WTC11 (cell line): Measurements from ENCODE around the gene PLEKHA5. TPM values are rescaled to one million over a fixed set of nuclear protein-coding genes. Genes with fewer than 3 reads are reported as not detected.

Experiments
- ATAC-seq: fragments of 200-7000 bp; cut with Tn5 transposase; 2 replicates; pipeline ENCODE4 v1.10.0; 2021; ENCODE audit warnings: mild to moderate bottlenecking, moderate library complexity
- CTCF ChIA-PET: fragments of 300-600 bp; sonication (Branson Sonifier 250); formaldehyde crosslinking; loops from one replicate; lab custom pipeline; 2021; ENCODE audit warnings: antibody characterized with exemption; lab: Charles Lee
- POLR2A ChIA-PET: fragments of 350-600 bp; sonication (Branson Sonifier 250); formaldehyde crosslinking; loops from one replicate; lab custom pipeline; 2021; ENCODE audit warnings: antibody characterized with exemption; lab: Charles Lee
- DNase-seq: peaks from one replicate; pipeline ENCODE4 v3.0.0; 2021; ENCODE audit warnings: low spot score
- H3K27ac Mint-ChIP-seq: 2 replicates; pipeline ENCODE4 v1.8.0; 2021; ENCODE audit warnings: mixed read lengths
- H3K27me3 Mint-ChIP-seq: 2 replicates; pipeline ENCODE4 v1.8.0; 2021; ENCODE audit warnings: low read depth, mild to moderate bottlenecking, moderate library complexity, mixed read lengths
- H3K36me3 Mint-ChIP-seq: 2 replicates; pipeline ENCODE4 v1.8.0; 2021; ENCODE audit warnings: mixed read lengths
- H3K4me1 Mint-ChIP-seq: 2 replicates; pipeline ENCODE4 v1.8.0; 2022; ENCODE audit warnings: mixed read lengths
- H3K4me3 Mint-ChIP-seq: 2 replicates; pipeline ENCODE4 v1.8.0; 2021; ENCODE audit warnings: mild to moderate bottlenecking, moderate library complexity, mixed read lengths
- H3K9me3 Mint-ChIP-seq: 2 replicates; pipeline ENCODE4 v1.8.0; 2021; ENCODE audit warnings: mixed read lengths
- FOXJ3 ChIP-seq: sonication (generic); formaldehyde crosslinking; IDR thresholded peaks from 2 replicates; pipeline ENCODE4 v1.9.0; 2021; ENCODE audit warnings: missing genetic modification reagents, mild to moderate bottlenecking, borderline replicate concordance
- FOXP4 ChIP-seq: sonication (generic); formaldehyde crosslinking; IDR thresholded peaks from 2 replicates; pipeline ENCODE4 v1.8.0; 2022; ENCODE audit warnings: mild to moderate bottlenecking, missing genetic modification reagents
- GRHL2 ChIP-seq: fragments of 250-450 bp; sonication (Bioruptor Pico); IDR thresholded peaks from 2 replicates; pipeline ENCODE4 v1.8.0; 2022; ENCODE audit warnings: mild to moderate bottlenecking, moderate library complexity; ENCODE audit not compliant: insufficient replicate concordance, severe bottlenecking
- HMGA2 ChIP-seq: fragments of 250-450 bp; sonication (Bioruptor Pico); IDR thresholded peaks from 2 replicates; pipeline ENCODE4 v1.4.0; 2021; ENCODE audit warnings: mild to moderate bottlenecking, moderate library complexity
- IRF2 ChIP-seq: sonication (generic); formaldehyde crosslinking; IDR thresholded peaks from 2 replicates; pipeline ENCODE4 v1.8.0; 2022; ENCODE audit warnings: low read depth, missing genetic modification reagents, borderline replicate concordance
- NFATC4 ChIP-seq: fragments of 250-450 bp; sonication (Bioruptor Pico); IDR thresholded peaks from 2 replicates; pipeline ENCODE4 v1.9.0; 2021; ENCODE audit warnings: mild to moderate bottlenecking
- NFYB ChIP-seq: sonication (generic); formaldehyde crosslinking; conservative IDR thresholded peaks from 2 replicates; pipeline ENCODE4 v1.8.0; 2022; ENCODE audit warnings: low read depth, missing genetic modification reagents
- PREB ChIP-seq: sonication (generic); formaldehyde crosslinking; IDR thresholded peaks from 2 replicates; pipeline ENCODE4 v1.8.1; 2022; ENCODE audit warnings: mild to moderate bottlenecking, missing genetic modification reagents, moderate library complexity, borderline replicate concordance
- SOX15 ChIP-seq: fragments of 250-450 bp; sonication (Bioruptor Pico); IDR thresholded peaks from 2 replicates; pipeline ENCODE4 v1.9.0; 2021; ENCODE audit warnings: mild to moderate bottlenecking
- TP53 ChIP-seq: sonication (generic); formaldehyde crosslinking; IDR thresholded peaks from 2 replicates; pipeline ENCODE4 v1.8.1; 2023; ENCODE audit warnings: mild to moderate bottlenecking, missing genetic modification reagents
- ZNF219 ChIP-seq: sonication (generic); formaldehyde crosslinking; IDR thresholded peaks from 2 replicates; pipeline ENCODE4 v1.8.0; 2023; ENCODE audit warnings: missing genetic modification reagents, mild to moderate bottlenecking, borderline replicate concordance
- ZNF232 ChIP-seq: sonication (generic); formaldehyde crosslinking; IDR thresholded peaks from 2 replicates; pipeline ENCODE4 v1.8.0; 2022; ENCODE audit warnings: mild to moderate bottlenecking, missing genetic modification reagents
- ZNF263 ChIP-seq: sonication (generic); formaldehyde crosslinking; IDR thresholded peaks from 2 replicates; pipeline ENCODE4 v1.8.1; 2022; ENCODE audit warnings: low read depth, mild to moderate bottlenecking, moderate library complexity, missing genetic modification reagents
- ZNF396 ChIP-seq: fragments of 250-450 bp; sonication (Bioruptor Pico); IDR thresholded peaks from 2 replicates; pipeline ENCODE4 v1.8.0; 2021; ENCODE audit warnings: mild to moderate bottlenecking, moderate library complexity, borderline replicate concordance
- total RNA-seq: library from RNA; stranded (reverse); gene quantifications from 3 replicates; pipeline ENCODE4 v1.2.3, GENCODE V29; 2021
- TF ChIP-seq, protein P1 (sequence below): sonication (generic); formaldehyde crosslinking; IDR thresholded peaks from 2 replicates; pipeline ENCODE4 v1.8.1; 2023; ENCODE audit warnings: mild to moderate bottlenecking, moderate library complexity, missing genetic modification reagents
- TF ChIP-seq, protein P2 (sequence below): fragments of 200-600 bp; IDR thresholded peaks from 2 replicates; pipeline ENCODE4 v1.8.0; 2022; ENCODE audit warnings: antibody characterized with exemption
- TF ChIP-seq, protein P3 (sequence below): sonication (generic); formaldehyde crosslinking; IDR thresholded peaks from 2 replicates; pipeline ENCODE4 v1.8.1; 2022; ENCODE audit warnings: low read depth, missing genetic modification reagents, borderline replicate concordance
- TF ChIP-seq, protein P4 (sequence below): sonication (generic); formaldehyde crosslinking; IDR thresholded peaks from 2 replicates; pipeline ENCODE4 v1.8.1; 2023; ENCODE audit warnings: mild to moderate bottlenecking, missing genetic modification reagents
- TF ChIP-seq, protein P5 (sequence below): fragments of 250-450 bp; sonication (Bioruptor Pico); IDR thresholded peaks from 2 replicates; pipeline ENCODE4 v2.1.2; 2022; ENCODE audit warnings: mild to moderate bottlenecking, moderate library complexity

PLEKHA5 gene
- total RNA-seq, 1 experiment from 2014 or later, result 61.1 TPM

GRCh38 chr12:19082365-19082911 lies 47.1 kb upstream of the PLEKHA5 start (continued):
- TF ChIP-seq, protein P1, sequence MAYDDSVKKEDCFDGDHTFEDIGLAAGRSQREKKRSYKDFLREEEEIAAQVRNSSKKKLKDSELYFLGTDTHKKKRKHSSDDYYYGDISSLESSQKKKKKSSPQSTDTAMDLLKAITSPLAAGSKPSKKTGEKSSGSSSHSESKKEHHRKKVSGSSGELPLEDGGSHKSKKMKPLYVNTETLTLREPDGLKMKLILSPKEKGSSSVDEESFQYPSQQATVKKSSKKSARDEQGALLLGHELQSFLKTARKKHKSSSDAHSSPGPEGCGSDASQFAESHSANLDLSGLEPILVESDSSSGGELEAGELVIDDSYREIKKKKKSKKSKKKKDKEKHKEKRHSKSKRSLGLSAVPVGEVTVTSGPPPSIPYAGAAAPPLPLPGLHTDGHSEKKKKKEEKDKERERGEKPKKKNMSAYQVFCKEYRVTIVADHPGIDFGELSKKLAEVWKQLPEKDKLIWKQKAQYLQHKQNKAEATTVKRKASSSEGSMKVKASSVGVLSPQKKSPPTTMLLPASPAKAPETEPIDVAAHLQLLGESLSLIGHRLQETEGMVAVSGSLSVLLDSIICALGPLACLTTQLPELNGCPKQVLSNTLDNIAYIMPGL (CRISPR knock-in tag), result no peak
- TF ChIP-seq IRF2 (CRISPR knock-in tag) (no peak), PREB (no peak)
- TF ChIP-seq, protein P2, sequence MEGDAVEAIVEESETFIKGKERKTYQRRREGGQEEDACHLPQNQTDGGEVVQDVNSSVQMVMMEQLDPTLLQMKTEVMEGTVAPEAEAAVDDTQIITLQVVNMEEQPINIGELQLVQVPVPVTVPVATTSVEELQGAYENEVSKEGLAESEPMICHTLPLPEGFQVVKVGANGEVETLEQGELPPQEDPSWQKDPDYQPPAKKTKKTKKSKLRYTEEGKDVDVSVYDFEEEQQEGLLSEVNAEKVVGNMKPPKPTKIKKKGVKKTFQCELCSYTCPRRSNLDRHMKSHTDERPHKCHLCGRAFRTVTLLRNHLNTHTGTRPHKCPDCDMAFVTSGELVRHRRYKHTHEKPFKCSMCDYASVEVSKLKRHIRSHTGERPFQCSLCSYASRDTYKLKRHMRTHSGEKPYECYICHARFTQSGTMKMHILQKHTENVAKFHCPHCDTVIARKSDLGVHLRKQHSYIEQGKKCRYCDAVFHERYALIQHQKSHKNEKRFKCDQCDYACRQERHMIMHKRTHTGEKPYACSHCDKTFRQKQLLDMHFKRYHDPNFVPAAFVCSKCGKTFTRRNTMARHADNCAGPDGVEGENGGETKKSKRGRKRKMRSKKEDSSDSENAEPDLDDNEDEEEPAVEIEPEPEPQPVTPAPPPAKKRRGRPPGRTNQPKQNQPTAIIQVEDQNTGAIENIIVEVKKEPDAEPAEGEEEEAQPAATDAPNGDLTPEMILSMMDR, result no peak

DNA sequence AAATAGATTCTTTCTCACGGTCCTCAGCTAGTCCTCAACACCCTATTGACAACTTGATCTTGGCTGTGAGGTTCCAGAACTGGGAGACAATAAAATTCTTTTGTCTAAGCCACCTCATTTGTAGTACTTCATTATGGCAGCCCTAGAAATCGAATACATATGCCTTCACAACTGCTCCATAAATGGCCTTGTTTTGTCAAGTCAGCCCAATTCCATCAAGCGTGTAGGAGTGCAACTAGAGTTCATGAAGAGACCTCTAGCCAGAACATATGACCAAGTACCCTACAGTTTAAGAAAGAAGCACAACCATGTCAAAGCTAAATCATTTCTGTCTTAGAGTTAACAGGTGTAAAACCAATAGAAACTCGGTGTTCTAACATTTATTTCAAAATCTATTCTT lies 45.0 kb upstream of the PLEKHA5 start:
- ATAC-seq (no peak), DNase-seq (no peak)
- Mint-ChIP-seq H3K36me3 (peaks cover 5% of the 10 kb centered on the region), H3K27me3 (no peaks in the 10 kb centered on the region), H3K4me3 (no peak overlapping the region), H3K4me1 (no peaks in the 10 kb centered on the region), H3K9me3 (peaks cover 20% of the 10 kb centered on the region), H3K27ac (no peak overlapping the region)
- ChIA-PET CTCF (interaction anchor here (0.6 kb wide), 1 partner anchor 48 kb away, joined by 3 read pairs; no protein-coding TSS in a partner anchor), POLR2A (no interaction called here)
- TF ChIP-seq NFYB, result no peak
- TF ChIP-seq ZNF219 (CRISPR knock-in tag), result no peak
- TF ChIP-seq GRHL2 (CRISPR knock-in tag), result no peak
- no peak for TF ChIP-seq FOXJ3 (CRISPR knock-in tag)

GRCh38 chr12:19085090-19085489 lies 44.4 kb upstream of the PLEKHA5 start:
- Mint-ChIP-seq H3K36me3 (peaks cover 5% of the 10 kb centered on the region), H3K9me3 (peaks cover 20% of the 10 kb centered on the region), H3K4me3 (no peak overlapping the region), H3K4me1 (no peaks in the 10 kb centered on the region), H3K27me3 (no peaks in the 10 kb centered on the region), H3K27ac (no peak overlapping the region)
- no peak for ATAC-seq
- TF ChIP-seq TP53 (CRISPR knock-in tag), result no peak
- TF ChIP-seq, protein P3, sequence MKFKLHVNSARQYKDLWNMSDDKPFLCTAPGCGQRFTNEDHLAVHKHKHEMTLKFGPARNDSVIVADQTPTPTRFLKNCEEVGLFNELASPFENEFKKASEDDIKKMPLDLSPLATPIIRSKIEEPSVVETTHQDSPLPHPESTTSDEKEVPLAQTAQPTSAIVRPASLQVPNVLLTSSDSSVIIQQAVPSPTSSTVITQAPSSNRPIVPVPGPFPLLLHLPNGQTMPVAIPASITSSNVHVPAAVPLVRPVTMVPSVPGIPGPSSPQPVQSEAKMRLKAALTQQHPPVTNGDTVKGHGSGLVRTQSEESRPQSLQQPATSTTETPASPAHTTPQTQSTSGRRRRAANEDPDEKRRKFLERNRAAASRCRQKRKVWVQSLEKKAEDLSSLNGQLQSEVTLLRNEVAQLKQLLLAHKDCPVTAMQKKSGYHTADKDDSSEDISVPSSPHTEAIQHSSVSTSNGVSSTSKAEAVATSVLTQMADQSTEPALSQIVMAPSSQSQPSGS, result no peak
- POLR2A ChIA-PET, result no interaction called here
- no peak for DNase-seq
- CTCF ChIA-PET, result no interaction called here

DNA sequence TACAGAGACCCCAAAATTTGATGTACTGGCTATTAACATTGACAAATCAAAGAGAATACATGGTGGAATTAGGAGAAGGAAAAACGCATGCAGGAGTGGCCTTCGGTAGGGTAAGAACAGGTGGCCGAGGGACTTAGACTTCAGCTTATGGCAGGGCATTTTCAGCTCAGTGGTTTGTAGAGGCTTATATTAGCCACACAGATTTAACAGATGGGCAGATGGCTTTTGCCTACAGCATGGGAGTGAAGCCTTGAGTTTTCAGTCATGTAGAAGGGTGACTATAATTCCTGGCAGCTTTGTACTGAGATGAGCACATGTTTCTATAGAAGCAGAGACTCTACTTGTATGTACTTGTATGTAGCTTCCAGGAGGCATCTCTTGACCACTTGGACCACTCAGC lies 40.9 kb upstream of the PLEKHA5 start:
- DNase-seq (no peak), ATAC-seq (no peak)
- Mint-ChIP-seq H3K9me3 (peaks cover 13% of the 10 kb centered on the region), H3K36me3 (peaks cover 5% of the 10 kb centered on the region), H3K27me3 (no peaks in the 10 kb centered on the region), H3K27ac (no peak overlapping the region), H3K4me3 (no peak overlapping the region), H3K4me1 (no peaks in the 10 kb centered on the region)
- CTCF ChIA-PET, result no interaction called here
- POLR2A ChIA-PET, result no interaction called here
- TF ChIP-seq, protein P4, sequence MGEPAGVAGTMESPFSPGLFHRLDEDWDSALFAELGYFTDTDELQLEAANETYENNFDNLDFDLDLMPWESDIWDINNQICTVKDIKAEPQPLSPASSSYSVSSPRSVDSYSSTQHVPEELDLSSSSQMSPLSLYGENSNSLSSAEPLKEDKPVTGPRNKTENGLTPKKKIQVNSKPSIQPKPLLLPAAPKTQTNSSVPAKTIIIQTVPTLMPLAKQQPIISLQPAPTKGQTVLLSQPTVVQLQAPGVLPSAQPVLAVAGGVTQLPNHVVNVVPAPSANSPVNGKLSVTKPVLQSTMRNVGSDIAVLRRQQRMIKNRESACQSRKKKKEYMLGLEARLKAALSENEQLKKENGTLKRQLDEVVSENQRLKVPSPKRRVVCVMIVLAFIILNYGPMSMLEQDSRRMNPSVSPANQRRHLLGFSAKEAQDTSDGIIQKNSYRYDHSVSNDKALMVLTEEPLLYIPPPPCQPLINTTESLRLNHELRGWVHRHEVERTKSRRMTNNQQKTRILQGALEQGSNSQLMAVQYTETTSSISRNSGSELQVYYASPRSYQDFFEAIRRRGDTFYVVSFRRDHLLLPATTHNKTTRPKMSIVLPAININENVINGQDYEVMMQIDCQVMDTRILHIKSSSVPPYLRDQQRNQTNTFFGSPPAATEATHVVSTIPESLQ, result no peak
- TF ChIP-seq HMGA2 (CRISPR knock-in tag) (no peak), ZNF263 (CRISPR knock-in tag) (no peak), NFATC4 (CRISPR knock-in tag) (no peak), SOX15 (no peak), GRHL2 (CRISPR knock-in tag) (no peak), ZNF396 (CRISPR knock-in tag) (no peak), FOXP4 (no peak), ZNF232 (CRISPR knock-in tag) (no peak)
- TF ChIP-seq, protein P5, sequence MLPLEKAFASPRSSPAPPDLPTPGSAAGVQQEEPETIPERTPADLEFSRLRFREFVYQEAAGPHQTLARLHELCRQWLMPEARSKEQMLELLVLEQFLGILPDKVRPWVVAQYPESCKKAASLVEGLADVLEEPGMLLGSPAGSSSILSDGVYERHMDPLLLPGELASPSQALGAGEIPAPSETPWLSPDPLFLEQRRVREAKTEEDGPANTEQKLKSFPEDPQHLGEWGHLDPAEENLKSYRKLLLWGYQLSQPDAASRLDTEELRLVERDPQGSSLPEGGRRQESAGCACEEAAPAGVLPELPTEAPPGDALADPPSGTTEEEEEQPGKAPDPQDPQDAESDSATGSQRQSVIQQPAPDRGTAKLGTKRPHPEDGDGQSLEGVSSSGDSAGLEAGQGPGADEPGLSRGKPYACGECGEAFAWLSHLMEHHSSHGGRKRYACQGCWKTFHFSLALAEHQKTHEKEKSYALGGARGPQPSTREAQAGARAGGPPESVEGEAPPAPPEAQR (CRISPR knock-in tag), result no peak
